NCI-H69 (cell line): ENCODE data around the gene KISS1R.

Experiments
- DNase-seq: peaks from one replicate; lab custom pipeline; 2025; lab: John Stamatoyannopoulos, UW

The KISS1R gene

GRCh38 chr19:881385-882071 lies 35.6 kb upstream of the KISS1R start:
- DNase-seq, result no peak

- DNase-seq, result no peak
Observed at GRCh38 chr19:882871-883497, 34.1 kb upstream of the KISS1R start.

DNA sequence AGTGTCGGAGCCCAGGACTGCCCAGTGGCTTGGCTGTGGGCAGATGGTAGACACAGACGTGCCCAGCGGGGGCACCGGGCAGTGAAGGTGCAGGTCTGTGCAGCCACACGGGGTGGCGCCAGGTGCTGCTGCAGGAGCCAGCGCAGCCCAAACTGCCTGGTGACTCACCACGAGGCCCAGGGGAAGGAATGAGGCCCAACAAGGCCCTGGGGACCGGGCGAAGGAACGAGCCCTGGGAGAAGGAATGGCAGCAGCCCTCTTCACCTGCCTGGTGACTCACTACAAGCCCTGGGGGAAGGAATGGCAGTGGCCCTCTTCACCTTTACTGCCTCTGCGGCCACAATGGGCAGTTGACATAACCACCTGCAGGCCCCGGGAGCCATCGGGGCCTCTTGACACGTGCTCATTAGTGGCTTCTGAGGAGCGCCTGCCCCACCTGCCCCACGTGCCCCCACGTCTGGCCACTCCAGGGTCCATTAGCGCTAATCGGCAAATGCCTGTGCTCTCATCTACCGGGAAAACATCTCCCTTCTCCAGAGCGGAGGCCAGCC lies 33.4 kb upstream of the KISS1R start:
- peak; percentile 84 for DNase-seq

GRCh38 chr19:884420-885211 lies 32.5 kb upstream of the KISS1R start:
- no peak for DNase-seq

DNA sequence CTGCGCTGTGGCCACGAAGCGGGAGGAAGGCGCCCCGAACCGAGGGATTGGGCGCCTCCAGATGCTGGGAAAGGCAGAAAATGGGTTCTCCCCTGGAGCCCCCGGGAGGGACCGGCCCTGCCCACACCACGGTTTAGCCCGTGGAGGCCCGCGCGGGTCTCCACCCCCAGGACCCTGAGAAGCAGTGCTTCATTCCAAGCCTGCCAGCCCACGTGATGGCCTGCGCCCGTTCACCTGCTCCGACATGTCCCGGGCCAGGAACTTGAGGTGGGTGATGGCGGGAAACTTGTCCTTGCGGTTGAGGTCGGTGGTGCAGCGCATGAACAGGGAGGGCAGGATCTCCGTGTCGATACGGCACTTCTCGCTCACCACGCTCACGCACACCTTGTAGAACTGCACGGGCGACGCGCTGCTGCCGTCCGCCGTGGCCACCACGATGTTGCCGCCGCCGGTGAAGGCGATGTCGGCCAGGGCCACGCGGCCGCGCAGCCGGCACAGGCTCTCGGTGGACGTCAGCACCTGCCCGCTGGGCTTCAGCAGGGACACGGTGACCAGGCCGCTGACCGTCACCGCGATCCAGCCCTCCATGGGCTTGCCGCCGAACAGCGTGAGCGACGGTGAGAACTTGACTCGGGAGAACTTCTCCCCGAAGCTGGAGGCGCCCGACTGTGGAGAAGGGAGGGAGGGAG lies 31.5 kb upstream of the KISS1R start:
- no peak for DNase-seq

- peak; percentile 17 for DNase-seq
Observed at GRCh38 chr19:887072-887471, 30.1 kb upstream of the KISS1R start.

DNA sequence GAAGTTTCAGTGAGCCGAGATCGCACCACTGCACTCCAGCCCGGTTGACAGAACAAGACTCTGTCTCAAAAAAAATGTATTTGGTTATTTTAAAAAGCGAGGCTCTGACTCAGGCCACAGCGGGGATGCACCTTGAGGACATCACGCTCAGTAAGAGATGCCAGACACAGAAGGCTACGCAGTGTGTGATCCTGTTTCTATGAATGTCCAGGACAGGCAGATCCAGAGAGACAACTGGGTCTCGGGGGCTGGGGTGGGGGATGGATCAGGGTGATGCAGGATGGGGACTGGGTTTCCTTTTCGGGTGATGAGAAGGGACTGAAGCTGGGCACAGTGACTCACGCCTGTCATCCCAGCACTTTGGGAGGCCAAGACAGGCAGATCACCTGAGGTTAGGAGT lies 29.5 kb upstream of the KISS1R start:
- no peak for DNase-seq

GRCh38 chr19:888581-889385 lies 28.4 kb upstream of the KISS1R start:
- no peak for DNase-seq

DNA sequence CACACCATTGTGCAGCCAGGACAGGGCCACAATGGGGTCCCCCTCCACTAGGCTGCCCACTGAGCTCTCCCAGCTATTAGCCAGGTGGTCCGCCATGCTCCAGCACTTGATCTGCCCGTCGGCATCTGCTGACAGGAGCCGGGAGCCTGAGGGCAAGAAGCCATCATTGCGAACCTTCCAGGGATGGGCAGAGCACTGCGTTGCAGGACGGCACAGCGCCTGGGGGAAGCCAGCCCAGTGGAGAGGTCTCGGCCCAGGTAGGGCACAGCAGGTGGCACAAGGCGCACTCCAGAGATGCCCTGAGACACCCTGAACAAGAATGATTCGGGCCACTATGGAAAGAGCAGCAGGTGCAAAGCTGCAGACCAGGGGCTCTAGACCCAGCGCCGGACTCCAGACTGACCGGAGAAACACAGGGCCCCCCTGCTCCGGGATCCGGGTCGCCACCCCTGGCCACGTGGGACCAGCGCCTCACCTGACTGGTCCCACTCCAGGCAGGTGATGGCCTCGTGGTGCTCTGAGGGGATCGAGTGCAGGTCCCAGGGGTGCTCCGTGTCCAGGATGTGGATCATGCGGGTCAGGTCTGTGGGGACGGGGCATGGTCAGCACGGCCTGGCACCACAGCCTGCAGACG lies 27.4 kb upstream of the KISS1R start:
- no peak for DNase-seq

DNA sequence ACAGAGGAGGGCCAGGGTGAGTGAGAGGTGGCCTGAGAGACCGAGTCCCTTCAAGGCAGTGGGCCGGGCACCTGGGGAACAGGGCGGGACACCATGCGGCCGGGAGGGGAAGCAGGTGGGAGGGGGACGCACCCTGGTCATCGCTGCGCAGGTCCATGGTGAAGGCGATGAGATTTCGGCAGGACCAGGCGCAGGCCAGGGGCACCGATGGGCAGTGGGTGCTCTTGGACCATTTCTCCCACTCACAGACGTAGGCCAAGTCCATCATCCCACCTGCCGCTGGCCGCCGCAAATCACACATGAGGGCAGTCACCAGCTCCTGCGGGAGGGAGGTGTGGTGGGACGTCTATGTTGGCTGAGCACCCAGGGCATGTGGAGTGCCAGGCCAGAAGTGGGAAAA lies 26.3 kb upstream of the KISS1R start:
- no peak for DNase-seq

- DNase-seq, result peak; percentile 90
Observed at GRCh38 chr19:891421-892200, 25.5 kb upstream of the KISS1R start.

GRCh38 chr19:892243-892893 lies 24.8 kb upstream of the KISS1R start:
- peak; percentile 71 for DNase-seq

DNA sequence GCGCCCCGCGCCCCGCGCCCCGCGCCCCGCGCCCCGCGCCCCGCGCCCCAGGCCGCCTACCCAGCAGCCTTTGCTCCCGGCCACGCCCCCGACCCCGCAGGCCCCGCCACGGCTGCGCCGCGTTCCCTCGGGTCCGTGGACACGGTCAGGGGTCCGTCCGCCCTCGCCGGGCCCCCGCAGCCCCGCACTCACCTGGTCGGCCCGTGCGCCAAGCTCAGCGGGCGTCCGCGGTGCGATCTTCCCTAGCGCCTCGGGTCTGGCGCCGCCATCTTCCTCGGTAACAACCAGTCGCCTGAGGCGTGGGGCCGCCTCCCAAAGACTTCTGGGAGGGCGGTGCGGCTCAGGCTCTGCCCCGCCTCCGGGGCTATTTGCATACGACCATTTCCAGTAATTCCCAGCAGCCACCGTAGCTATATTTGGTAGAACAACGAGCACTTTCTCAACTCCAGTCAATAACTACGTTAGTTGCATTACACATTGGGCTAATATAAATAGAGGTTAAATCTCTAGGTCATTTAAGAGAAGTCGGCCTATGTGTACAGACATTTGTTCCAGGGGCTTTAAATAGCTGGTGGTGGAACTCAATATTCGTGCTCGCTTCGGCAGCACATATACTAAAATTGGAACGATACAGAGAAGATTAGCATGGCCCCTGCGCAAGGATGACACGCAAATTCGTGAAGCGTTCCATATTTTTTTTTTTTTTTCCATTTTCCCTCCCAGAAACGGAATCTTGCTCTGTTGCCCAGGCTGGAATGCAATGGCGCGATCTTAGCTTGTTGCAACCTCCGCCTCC lies 24.0 kb upstream of the KISS1R start, which contains the start of the genes MED16 and RNU6-9:
TSS of gene MED16 (minus strand) at position 294 of the 796 bp plus-strand sequence. CDS start 2,056 bp downstream, outside the sequence.
TSS of gene RNU6-9 (plus strand) at position 591 of the 796 bp plus-strand sequence.
- peak; percentile 99 for DNase-seq

GRCh38 chr19:896434-896833 lies 20.7 kb upstream of the KISS1R start:
- no peak for DNase-seq

- no peak for DNase-seq
Observed at GRCh38 chr19:896999-897398, 20.1 kb upstream of the KISS1R start.

- no peak for DNase-seq
Observed at GRCh38 chr19:897442-898039, 19.6 kb upstream of the KISS1R start.

DNA sequence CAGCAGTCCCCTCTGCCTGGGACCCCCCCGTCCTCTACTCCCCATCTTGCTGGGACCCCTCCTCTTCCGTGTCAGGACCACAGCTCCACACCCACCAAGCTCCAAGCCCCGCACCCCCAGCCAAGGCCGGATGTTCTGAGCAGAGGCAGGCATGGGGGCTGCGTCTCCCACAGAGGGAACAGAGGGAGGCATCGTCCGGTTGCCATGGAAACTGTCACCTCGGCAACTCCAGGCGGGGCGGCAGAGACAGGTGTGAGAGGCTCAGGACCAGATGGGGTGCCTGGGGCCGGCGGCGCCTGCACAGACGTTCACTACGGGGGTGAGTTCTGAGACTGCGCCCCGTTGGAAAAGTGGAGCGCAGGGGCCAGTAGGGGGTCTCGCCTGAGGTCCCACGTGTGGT lies 18.5 kb upstream of the KISS1R start:
- peak; percentile 90 for DNase-seq
